GM12801 (cell line): ENCODE measurements around the gene SYNE2.

Source experiments
- CTCF ChIP-seq: IDR thresholded peaks from one replicate; pipeline ENCODE4 v1.5.1; 2011; ENCODE audit warnings: control low read depth; ENCODE audit not compliant: insufficient read length; ENCODE audit errors: extremely low read depth

SYNE2 gene

DNA sequence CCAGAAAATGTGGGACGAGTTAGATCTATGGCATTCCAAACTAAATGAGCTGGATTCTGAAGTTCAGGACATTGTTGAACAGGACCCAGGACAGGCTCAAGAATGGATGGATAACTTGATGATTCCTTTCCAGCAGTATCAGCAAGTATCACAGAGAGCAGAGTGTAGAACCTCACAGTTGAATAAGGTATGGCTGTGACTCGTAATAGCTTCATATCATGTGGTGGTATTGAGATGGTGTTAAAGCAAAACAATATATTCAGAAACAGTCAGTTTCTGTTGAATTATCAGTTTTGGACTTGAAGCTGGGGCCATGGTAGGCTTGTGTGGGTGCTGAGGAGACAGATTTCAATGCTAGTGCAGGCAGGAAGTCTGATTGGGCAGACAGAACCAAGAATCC, 227.6 kb downstream of the SYNE2 start:
- TF ChIP-seq CTCF: no peak

- TF ChIP-seq CTCF: no peak
These were observed 228.5 kb downstream of the SYNE2 start for GRCh38 chr14:64081174-64081746.

DNA sequence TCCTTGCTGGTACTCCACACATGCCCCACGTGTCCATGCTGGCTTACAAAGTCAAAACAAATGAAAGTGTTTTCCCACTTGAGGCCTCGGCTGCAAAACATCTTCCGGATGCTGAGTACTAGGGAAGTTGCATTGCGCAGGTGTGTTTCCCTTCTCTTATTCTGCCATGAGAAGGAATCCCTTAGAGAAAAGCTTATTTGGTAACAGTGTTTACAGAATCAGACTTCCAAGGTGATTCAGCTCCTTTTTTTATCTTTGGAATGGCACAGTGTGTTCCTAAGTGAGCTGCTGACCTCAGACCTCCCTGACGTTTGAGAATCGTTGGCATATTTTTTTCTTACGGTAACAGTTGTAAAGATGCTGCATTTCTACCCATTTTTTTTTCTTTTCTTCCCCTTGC, 230.0 kb downstream of the SYNE2 start:
- no peak for TF ChIP-seq CTCF

DNA sequence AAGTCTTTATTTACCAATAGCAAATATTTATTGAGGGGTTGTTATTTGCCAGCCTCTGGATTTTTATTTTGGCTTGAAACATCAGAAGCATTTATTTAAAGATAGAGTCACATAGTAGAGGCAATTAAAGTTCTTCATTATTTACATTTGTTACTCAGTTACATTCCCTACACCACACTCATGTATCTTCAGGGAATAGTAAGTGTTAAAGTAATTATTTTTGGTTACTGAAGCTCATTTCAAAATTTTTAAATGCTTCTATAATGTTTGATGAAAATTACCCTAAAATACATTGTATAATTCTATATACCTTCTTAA, 235.8 kb downstream of the SYNE2 start:
- TF ChIP-seq CTCF: no peak

DNA sequence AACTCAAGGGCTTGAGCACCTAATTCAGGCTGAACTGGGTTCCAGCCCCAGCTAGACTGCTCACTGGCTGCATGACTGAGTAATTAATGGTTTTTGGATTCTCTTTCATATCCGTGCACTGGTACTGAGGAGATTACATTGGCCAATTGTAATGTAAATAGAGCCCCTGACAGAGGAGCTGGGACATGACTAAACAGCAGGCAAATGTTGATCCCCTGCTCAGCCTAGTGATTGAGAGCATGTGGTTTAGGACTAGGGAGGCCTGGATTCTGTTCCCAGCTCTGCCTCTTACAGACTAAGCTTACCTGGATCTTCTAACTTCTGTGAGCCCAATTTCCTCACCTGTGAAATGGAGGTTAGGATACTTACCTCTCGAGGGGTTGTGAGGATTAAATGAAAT, 237.1 kb downstream of the SYNE2 start:
- no peak for TF ChIP-seq CTCF

DNA sequence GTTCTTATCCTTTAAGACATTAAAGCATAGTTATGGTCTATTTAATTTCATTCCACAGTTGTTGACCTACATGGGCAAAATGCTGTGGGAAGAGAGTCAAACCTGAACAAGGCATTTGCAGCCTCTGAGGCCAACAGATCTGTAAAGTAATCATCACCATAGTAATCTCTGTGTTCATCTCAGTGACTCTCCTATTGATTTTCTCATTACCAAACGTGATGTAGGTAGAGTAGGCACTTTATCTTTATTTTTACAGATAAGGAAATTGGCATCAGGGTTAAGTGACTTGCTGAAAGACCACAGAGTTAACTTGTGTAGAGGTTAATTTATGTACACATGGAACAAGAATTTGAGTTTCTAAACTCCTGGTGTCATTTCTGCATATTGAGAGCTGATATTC, 238.4 kb downstream of the SYNE2 start:
- TF ChIP-seq CTCF: no peak

DNA sequence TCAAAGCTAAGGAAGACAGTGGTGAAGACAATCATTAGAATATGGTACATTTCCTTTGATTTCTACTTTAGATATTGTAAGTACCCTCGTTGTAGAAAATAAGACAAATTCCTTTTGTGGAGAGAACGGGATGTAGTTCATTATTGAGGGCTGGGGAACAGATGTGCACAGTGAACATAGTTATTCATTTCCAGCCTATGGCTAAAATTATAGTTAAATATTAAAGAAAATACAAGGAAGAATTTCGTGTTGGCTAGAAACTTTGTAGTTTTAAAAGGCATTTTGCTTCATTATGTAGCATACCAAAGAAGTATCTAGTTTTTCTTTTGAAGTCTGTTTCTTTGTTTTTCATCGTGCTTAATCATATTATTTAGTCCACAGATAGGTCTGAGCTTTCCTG, 239.5 kb downstream of the SYNE2 start:
- TF ChIP-seq CTCF: no peak

DNA sequence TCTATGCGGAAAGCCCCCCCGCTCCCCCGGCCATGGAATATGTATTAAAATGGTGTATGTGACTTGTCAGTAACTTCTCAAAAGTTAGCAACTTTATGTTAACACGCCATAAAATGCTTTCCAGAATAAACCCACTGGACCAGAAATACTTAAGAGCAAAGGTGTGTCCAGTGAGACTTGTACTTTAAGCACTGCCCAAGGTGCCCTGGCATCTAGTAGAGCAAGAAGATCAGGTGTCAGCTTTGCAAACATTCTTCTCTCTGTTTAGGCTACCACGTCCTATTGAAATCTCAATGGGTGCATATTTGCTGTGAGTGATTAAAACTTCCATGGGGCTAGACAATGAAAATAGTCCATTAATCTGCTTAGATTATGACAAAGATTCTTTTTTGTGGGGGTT, 240.1 kb downstream of the SYNE2 start:
- no peak for TF ChIP-seq CTCF
